NCI-H2081 (cell line): ENCODE results near the gene OR51B4.
"Not testable (repeated sequence)": the region's sequence is repeated elsewhere in the genome, so short reads cannot be mapped to it uniquely, and the experiment has no call there.

ENCODE experiments used
- DNase-seq, 2 experiments: peaks; one replicate each; lab custom pipeline; 2025; lab: John Stamatoyannopoulos, UW

Gene OR51B4

DNA sequence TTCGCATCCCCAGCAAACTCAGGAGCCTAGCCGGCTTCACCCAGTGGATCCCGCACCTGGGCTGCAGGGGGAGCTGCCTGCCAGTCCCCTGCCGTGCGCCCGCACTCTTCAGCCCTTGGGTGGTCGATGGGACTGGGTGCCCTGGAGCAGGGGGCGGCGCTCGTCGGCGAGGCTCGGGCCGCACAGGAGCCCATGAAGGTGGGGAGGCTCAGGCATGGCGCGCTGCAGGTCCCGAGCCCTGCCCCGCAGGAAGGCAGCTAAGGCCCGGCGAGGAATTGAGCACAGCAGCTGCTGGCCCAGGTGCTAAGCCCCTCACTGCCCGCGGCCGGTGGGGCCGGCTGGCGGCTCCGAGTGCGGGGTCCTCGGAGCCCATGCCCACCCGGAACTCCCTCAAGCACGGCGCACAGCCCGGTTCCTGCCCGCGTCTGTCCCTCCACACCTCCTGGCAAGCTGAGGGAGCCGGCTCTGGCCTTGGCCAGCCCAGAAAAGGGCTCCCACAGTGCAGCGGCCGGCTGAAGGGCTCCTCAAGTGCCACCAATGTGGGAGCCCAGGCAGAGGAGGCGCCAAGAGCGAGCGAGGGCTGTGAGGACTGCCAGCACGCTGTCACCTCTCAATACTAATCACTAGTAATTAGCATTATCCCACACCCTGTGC is 7.3 kb downstream of the OR51B4 start:
- not testable (repeated sequence) for DNase-seq

DNA sequence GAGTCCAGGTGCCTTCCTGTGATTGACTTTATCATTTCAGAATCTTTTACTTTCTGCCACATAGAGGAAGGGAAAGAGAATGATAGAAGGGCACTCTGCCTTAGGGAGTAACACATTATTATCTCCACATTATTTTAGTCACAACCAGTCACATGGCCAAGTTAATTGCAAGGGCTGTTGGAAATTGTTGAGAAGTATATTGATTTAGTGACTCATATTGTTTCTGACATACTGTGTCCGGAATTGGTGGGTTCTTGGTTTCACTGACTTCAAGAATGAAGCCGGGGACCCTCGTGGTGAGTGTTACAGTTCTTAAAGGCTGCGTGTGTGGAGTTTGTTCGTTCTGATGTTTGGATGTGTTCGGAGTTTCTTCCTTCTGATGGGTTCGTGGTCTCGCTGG is 8.7 kb downstream of the OR51B4 start:
- DNase-seq, result peak in 1 of 2 experiments; percentile 2

DNA sequence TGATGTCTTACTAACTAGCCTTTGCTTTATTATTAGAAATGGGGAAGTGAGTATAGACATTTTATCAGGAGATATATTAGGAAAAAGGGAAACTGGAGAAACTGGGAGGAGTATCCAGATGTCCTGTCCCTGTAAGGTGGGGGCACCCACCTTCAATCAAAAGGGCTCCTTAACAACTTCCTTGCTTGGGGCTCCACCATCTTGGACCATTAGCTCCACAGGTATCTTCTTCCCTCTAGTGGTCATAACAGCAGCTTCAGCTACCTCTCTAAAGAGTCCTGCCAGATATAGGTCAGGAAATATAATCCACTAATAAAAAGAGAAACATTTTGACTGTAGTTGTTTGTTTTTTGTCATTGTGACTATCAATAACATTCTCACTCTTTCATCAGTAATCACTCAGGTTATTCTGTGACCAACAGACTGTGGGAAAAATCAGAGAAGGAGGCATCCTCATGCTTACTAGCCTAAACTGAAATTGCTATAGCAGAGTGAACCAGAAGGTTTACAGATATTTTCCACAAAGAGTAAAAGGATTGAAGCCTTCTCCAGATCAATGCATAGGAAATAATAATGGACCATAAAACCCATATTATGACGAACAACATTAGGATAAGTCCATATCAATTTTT is 10.4 kb downstream of the OR51B4 start:
- no peak for DNase-seq

DNA sequence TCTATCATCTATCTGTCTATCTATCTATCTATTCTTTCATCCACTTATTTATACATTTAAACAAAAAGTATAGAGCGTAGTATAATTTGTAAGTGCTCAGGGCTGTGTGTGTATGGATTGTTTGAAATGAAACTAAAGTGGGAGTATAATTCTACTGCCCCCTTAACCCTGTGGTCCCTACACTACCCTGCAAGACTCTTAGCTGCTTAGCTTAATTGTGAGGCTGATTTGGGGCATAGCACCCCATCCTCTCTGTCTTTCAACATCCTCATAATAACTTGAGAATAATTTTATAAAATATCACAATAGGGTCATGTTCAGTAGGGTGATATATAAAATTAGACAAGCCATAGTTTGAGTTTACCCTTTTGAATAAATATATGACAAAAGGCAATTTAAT is 11.6 kb downstream of the OR51B4 start:
- DNase-seq, result no peak

DNA sequence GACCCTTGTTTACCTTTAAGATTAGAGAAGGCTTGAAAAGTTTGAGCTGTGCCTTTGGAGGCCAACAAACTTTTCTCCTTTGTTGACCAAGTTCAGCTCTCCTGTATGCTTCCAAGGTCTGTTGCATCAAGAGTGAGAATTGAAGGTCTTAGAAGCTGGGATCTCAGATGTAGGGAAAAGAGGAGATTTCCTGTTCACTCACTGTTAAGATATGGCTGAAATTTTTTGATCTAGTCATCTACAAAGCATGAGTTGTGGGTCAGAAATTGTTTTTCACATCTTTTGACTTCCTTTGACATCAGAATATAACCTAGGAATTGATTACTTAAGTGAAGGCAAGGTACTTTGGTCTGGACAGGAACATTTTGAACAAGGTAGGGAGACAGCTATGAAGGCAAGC is 12.1 kb downstream of the OR51B4 start:
- DNase-seq, result no peak

DNA sequence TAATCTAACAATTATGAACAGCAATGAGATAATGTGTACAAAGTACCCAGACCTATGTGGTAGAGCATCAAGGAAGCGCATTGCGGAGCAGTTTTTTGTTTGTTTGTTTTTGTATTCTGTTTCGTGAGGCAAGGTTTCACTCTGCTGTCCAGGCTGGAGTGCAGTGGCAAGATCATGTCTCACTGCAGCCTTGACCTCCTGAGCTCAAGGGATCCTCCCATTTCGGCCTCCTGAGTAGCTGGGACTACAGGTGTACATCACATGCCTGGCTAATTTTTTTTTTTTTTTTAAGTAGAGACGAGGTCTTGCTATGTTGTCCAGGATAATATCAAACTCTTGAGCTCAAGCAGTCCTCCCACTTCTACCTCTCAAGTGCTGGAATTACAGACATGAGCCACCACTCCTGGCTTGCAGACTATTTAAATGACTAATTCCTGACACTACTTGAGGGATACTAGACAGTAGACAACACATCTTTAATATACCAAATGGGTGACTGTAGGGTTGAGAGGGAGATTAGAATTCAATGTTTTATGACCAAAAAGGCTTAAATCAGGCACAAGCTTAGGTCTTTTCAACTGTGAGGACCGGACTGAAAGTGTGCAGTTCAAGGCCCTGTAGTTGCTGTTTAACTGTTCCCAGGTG is 12.7 kb downstream of the OR51B4 start:
- no peak for DNase-seq

DNA sequence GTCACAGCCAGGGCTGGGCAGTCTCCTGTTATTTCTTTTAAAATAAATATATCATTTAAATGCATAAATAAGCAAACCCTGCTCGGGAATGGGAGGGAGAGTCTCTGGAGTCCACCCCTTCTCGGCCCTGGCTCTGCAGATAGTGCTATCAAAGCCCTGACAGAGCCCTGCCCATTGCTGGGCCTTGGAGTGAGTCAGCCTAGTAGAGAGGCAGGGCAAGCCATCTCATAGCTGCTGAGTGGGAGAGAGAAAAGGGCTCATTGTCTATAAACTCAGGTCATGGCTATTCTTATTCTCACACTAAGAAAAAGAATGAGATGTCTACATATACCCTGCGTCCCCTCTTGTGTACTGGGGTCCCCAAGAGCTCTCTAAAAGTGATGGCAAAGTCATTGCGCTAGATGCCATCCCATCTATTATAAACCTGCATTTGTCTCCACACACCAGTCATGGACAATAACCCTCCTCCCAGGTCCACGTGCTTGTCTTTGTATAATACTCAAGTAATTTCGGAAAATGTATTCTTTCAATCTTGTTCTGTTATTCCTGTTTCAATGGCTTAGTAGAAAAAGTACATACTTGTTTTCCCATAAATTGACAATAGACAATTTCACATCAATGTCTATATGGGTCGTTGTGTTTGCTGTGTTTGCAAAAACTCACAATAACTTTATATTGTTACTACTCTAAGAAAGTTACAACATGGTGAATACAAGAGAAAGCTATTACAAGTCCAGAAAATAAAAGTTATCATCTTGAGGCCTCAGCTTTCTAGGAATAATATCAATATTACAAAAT is 13.4 kb downstream of the OR51B4 start:
- DNase-seq, result no peak

DNA sequence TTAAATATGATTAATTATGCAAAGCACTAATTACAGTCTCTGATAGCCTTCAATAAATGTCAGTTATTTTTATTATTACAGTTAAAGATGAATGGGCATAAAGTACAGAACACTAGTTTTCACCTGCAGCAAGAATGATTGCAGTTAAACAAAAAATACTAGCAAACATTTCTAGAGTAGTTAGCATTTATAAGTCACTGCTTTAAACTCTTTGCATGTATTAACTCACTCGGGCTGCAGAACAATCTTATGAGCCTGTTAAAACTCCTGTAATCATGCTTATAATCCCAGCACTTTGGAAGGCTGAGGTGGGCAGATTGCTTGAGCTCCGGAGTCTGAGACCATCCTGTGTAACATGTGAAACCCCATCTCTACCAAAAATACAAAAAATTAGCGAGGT is 14.8 kb downstream of the OR51B4 start:
- no peak for DNase-seq

DNA sequence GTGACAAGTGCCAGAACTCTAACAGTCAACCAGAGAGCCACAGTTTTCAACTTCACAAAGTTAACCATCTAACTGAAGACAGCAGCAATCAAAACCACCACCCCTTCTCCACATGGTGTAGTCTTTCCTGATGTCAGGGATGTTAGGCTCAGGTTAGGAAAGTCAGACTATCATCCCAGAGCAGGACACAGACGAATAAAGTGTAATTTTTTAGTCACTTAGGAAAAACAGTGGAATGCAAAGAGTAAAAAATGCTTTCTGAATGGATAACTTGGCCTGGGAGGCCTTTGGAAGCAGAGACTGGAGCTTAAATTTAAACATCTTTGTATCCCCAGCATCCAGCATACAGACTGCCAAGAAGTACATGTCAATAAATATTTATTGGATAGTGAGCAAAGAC is 15.4 kb downstream of the OR51B4 start:
- DNase-seq, result no peak

DNA sequence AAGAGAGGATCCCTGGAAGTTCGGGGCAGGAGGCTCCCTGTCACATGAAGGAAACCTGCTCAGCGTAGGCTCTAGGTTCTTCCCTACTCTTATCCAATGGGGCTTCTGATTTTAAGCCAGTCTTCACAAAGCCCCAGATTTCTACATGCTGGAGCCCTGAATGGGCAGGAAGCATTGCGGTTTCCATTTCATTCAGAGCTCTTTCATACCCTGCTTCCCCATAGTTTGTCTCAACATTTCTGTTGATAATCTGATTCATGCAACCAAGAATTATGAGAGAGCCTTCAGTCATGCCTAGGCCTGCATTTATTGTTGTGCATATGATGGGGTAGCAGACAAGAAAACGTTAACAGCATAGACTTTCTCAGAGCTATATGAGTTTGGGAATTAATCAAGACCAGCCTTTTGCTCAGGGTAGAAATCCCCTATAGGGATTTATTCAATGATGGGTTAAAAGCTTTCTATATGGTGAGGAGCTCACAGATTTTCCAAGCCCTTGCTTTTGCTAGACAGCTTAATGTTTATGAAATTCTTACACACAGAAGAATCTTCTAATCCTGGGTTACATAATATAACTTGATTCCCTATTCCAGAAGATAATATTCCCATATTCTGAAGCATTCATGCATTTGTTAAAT is 15.9 kb downstream of the OR51B4 start:
- DNase-seq, result no peak

DNA sequence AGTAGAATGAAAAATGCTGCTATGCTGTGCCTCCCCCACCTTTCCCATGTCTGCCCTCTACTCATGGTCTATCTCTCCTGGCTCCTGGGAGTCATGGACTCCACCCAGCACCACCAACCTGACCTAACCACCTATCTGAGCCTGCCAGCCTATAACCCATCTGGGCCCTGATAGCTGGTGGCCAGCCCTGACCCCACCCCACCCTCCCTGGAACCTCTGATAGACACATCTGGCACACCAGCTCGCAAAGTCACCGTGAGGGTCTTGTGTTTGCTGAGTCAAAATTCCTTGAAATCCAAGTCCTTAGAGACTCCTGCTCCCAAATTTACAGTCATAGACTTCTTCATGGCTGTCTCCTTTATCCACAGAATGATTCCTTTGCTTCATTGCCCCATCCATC is 17.1 kb downstream of the OR51B4 start:
- no peak for DNase-seq

DNA sequence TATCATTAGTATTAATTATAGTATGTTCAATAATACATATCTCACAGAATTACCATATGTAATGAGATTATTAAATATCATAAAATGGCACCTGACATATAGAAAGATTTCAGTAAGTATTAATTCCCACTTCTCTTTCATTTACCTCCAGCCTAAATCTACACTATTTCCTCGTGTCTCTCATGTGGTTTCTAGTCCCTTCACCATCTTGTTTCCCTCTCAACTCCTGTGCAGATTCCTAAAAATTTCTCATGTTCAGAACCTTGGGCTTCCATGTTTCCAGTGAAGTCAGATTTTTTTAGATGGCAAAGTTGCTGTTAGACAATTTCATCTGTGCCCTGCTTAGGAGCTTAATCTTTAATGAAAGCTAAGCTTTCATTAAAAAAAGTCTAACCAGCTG is 17.9 kb downstream of the OR51B4 start:
- DNase-seq, result no peak

DNA sequence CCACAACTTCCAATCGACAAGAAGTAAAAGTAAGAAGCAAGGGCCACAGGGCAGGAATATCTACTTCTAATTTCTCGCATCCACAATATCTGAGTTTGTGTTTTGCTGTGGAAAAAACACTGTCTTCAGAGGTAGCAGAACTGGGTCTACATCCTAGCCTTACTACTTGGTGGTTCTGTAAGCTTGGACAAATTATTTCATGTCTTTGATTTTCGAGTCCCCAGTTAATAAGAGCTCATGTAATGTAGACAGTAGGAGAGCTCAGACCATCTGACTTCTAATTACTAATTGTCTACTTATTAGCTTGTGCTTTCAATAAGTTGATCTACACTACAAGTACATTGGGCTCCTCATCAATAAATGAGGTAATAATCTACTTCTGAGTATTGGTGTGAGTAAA is 18.7 kb downstream of the OR51B4 start:
- DNase-seq, result no peak

DNA sequence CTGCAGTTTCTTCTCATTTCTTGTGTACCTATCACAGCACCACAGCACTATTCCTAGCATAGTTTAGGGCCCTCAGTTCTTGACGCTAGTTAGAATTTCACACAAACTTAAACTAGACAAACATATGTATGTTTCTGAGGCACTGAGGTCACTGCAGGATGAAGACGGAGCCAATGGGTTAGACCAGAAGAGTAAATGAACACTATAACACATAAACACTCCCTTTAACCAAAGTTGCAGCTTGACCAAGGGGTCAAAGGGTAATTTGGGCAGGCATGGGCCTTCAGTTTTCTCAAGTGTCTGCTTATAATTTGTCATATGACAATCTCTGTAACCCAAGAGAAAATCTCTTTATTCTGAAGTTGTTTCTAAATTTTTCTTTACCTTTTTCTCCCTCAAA is 19.1 kb downstream of the OR51B4 start:
- no peak for DNase-seq

DNA sequence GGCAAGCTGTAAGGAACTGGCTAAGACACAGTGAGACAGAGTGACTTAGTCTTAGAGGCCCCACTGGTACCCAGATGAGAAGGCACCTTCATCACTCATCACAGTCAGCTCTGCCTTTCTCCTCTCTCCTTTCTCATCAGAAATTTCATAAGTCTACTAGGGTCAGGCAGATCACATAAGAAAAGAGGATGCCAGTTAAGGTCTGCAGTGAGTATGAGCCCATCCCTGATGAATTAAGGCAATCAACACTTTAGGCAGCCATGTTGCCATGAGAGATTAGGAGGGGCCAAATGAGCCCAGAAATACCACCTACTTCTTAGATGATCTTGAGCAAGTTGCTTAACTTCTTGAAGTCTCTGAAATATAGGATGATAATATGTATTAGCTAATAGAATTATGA is 20.1 kb downstream of the OR51B4 start:
- no peak for DNase-seq

DNA sequence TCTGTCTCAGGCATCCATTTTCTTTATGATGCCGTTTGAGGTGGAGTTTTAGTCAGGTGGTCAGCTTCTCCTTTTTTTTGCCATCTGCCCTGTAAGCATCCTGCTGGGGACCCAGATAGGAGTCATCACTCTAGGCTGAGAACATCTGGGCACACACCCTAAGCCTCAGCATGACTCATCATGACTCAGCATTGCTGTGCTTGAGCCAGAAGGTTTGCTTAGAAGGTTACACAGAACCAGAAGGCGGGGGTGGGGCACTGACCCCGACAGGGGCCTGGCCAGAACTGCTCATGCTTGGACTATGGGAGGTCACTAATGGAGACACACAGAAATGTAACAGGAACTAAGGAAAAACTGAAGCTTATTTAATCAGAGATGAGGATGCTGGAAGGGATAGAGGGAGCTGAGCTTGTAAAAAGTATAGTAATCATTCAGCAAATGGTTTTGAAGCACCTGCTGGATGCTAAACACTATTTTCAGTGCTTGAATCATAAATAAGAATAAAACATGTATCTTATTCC is 21.1 kb downstream of the OR51B4 start:
- peak in 1 of 2 experiments; percentile 5 for DNase-seq

DNA sequence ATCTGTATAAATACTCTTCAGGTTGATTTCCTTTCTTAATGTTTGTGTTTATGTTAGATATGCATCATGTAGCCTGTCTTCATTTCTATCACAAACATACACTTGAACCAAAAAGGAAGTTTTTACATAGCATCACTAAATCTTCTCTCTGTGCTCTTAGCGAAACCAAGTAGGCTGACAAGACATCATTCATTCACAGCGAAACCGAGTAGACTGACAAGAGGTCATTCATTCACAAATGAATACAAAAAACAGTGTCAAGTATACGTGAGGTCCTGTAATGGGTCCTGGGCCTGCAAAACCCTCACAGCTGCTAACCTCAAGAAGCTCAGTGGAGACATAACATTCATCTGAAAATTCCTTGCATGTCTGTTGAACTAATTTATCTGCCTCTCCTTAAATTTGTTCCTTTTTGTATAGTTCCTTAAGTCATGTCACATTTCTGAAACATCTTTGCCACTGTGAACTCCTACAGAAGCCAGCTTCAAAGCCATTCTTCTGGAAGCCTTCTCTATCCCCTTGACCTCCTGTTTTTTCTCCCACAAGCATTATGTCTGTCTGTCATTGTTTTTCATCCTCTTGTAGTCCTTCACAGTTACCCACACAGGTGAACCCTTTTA is 22.2 kb downstream of the OR51B4 start:
- DNase-seq, result no peak

DNA sequence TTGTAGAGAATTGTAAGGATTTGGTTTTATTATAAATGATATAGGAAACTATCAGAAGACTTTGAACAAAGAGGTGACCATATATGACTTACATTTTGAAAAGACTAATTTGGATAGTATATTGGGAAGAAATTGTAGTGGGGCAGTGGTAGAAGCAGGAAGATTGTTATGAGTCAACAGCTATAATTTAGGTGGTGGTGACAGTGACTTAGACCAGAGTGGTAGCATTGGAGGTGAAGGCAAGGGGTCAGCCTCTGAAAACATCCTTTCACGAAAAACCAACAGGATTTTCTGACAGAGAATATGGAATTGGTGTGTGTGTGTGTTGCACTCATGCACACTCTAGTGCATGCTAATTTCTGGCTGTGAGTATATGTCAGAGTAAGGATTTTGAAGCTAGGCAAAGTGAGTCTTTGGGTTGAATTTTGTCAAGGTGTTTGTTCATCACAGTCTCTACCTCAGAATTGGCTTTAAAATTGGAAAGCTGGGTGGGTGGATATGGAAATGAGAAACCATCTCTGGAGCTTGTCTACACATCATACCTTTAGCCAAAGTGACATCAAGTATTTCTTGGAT is 23.9 kb downstream of the OR51B4 start:
- no peak for DNase-seq

DNA sequence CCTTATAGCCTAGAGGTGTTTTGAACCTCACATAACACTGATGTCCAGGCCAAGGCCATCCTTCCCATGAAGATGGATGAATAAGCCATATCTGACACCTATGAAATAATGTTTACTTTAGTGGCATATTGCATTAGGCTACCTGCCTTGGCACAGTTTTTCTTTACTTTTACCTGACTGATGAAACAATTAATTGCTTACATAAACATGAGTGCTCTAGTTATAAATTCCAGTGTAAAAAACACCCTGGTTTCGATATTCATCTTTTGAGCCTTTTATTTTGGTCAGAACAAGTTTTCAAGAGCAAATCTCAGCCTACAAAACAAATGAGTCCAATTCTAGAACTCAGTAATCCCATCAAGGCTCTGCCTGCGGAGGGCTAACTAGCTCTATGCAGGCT is 25.0 kb downstream of the OR51B4 start:
- no peak for DNase-seq

DNA sequence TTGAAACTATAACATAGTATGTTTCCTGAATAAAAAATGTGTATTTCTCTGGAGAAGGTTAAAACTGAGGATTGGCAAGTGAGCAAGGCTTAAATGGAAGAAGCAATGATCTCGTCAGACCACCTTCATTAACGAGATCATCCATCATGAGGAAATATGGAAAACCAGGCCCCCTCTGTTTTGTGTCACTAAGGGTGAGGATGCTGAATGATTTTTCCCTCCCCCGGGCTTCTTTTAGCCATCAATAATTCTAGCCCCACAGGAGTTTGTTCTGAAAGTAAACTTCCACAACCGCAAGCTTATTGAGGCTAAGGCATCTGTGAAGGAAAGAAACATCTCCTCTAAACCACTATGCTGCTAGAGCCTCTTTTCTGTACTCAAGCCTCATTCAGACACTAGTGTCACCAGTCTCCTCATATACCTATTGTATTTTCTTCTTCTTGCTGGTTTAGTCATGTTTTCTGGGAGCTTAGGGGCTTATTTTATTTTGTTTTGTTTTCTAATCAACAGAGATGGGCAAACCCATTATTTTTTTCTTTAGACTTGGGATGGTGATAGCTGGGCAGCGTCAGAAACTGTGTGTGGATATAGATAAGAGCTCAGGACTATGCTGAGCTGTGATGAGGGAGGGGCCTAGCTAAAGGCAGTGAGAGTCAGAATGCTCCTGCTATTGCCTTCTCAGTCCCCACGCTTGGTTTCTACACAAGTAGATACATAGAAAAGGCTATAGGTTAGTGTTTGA is 26.2 kb downstream of the OR51B4 start:
- no peak for DNase-seq

DNA sequence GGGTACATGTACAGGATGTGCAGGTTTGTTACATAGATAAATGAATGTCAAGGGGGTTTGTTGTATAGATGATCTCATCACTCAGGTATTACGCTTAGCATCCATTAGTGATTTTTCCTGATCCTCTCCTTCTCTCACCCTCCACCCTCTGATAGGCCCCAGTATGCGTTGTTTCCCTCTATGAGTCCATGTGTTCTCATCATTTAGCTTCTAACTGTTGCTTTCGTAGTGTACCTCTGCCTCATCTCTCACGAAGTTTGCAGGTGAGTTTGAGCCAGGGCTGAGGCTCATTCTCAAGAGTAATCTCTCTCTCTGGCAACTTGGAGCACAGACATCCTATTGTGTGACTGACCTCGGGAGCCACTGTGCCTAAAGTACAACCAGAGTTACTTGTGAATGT is 27.4 kb downstream of the OR51B4 start:
- DNase-seq, result no peak
